Neural progenitor cell (in vitro differentiated cells): Measurements from ENCODE around the gene ASH1L. TPM values are rescaled to one million over a fixed set of nuclear protein-coding genes. Genes with fewer than 3 reads are reported as not detected.
"Not testable (repeated sequence)": the region's sequence is repeated elsewhere in the genome, so short reads cannot be mapped to it uniquely, and the experiment has no call there.

ENCODE experiments used
- DNase-seq: peaks from one replicate; pipeline ENCODE4 v3.0.0-alpha.2; 2016; ENCODE audit warnings: low spot score
- H2AFZ ChIP-seq: fragments of 200-600 bp; sonication (generic); replicated peaks from 2 replicates; pipeline ENCODE4 v1.6.1; 2016; ENCODE audit warnings: antibody characterized with exemption
- H3F3A ChIP-seq: fragments of 200-600 bp; sonication (generic); 2 replicates; pipeline ENCODE4 v1.6.1; 2016; ENCODE audit warnings: antibody characterized with exemption, low read depth
- H3K27ac ChIP-seq: fragments of 200-600 bp; sonication (generic); 2 replicates; pipeline ENCODE4 v1.5.1; 2016; ENCODE audit warnings: mild to moderate bottlenecking
- H3K27me3 ChIP-seq: fragments of 200-600 bp; sonication (generic); 2 replicates; pipeline ENCODE4 v1.6.1; 2016; ENCODE audit warnings: mild to moderate bottlenecking, moderate library complexity
- H3K36me3 ChIP-seq: fragments of 200-600 bp; sonication (generic); 2 replicates; pipeline ENCODE4 v1.5.1; 2016
- H3K4me1 ChIP-seq: fragments of 200-600 bp; sonication (generic); 2 replicates; pipeline ENCODE4 v1.6.1; 2016; ENCODE audit warnings: mixed run types
- H3K4me2 ChIP-seq: fragments of 200-600 bp; sonication (generic); 2 replicates; pipeline ENCODE4 v1.6.1; 2016
- H3K4me3 ChIP-seq: fragments of 200-600 bp; sonication (generic); 2 replicates; pipeline ENCODE4 v1.5.1; 2016
- H3K79me2 ChIP-seq: fragments of 200-600 bp; sonication (generic); 2 replicates; pipeline ENCODE4 v1.6.1; 2016; ENCODE audit warnings: low read depth
- H3K9ac ChIP-seq: fragments of 200-600 bp; sonication (generic); 2 replicates; pipeline ENCODE4 v1.6.1; 2016
- H3K9me3 ChIP-seq: fragments of 200-600 bp; sonication (generic); 2 replicates; pipeline ENCODE4 v1.5.1; 2016; ENCODE audit warnings: low read depth
- H4K20me1 ChIP-seq: fragments of 200-600 bp; sonication (generic); 2 replicates; pipeline ENCODE4 v1.6.1; 2016; ENCODE audit warnings: low read depth
- H3K27ac Mint-ChIP-seq: 3 replicates; pipeline ENCODE4 v1.8.0; 2021; ENCODE audit warnings: mixed read lengths
- H3K27me3 Mint-ChIP-seq: 2 replicates; pipeline ENCODE4 v1.8.0; 2022; ENCODE audit warnings: low read depth, mild to moderate bottlenecking, inconsistent platforms, moderate library complexity, mixed read lengths; ENCODE audit not compliant: insufficient read depth
- H3K36me3 Mint-ChIP-seq: 3 replicates; pipeline ENCODE4 v1.8.0; 2021; ENCODE audit warnings: mixed read lengths
- H3K4me1 Mint-ChIP-seq: 3 replicates; pipeline ENCODE4 v1.8.0; 2021; ENCODE audit warnings: mixed read lengths
- H3K4me3 Mint-ChIP-seq: 3 replicates; pipeline ENCODE4 v1.8.0; 2021; ENCODE audit warnings: mild to moderate bottlenecking, moderate library complexity, mixed read lengths
- H3K9me3 Mint-ChIP-seq: 3 replicates; pipeline ENCODE4 v1.8.0; 2020; ENCODE audit warnings: mixed read lengths
- EZH2 ChIP-seq: fragments of 200-600 bp; sonication (generic); IDR thresholded peaks from 2 replicates; pipeline ENCODE4 v1.6.1; 2017; ENCODE audit warnings: antibody characterized with exemption, mild to moderate bottlenecking, moderate library complexity
- EZH2phosphoT487 ChIP-seq: fragments of 200-600 bp; sonication (generic); IDR thresholded peaks from 2 replicates; pipeline ENCODE4 v1.6.1; 2017; ENCODE audit warnings: antibody characterized with exemption
- total RNA-seq: library from RNA; depleted of rRNA; stranded (reverse); fragments of >200 nt; gene quantifications from 2 replicates; pipeline ENCODE4 v1.2.3, GENCODE V29; 2015; ENCODE audit warnings: low replicate concordance
- TF ChIP-seq, protein P1 (sequence below): fragments of 200-600 bp; sonication (generic); IDR thresholded peaks from 2 replicates; pipeline ENCODE4 v1.5.1; 2017; ENCODE audit warnings: antibody characterized with exemption, mild to moderate bottlenecking

Gene ASH1L
- total RNA-seq, 1 donor from 2014 or later: 42.1 TPM

DNA sequence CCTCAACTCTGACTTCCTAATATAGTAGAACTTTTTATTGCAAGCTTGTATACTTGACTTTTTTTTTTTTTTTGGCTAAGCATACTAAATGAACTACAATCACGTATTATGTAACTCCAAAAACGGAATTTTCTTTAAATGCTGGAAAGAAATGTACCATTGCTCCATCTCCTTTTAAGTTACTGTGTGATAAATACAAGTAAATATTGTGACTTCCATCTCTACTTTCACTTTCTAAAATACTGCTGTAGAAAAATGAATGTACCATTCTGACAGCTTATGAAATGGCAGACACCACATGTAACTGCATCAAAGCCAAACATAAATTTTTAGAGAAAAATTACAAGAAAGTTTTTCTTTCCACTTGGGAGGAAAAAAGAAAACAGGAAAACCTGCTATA lies 54.7 kb downstream of the ASH1L start:
- Histone ChIP-seq H4K20me1 (peaks cover 23% of the 10 kb centered on the region), H3K36me3 (no peaks in the 10 kb centered on the region), H3K4me2 (no peak overlapping the region), H3K9me3 (no peaks in the 10 kb centered on the region), H2AFZ (no peak overlapping the region), H3K27ac (no peak overlapping the region), H3K4me3 (no peak overlapping the region), H3K27me3 (no peaks in the 10 kb centered on the region), H3K4me1 (no peaks in the 10 kb centered on the region), H3F3A (no peaks in the 10 kb centered on the region), H3K79me2 (peaks cover 87% of the 10 kb centered on the region), H3K9ac (no peak overlapping the region)
- no peak for TF ChIP-seq EZH2
- TF ChIP-seq, protein P1, sequence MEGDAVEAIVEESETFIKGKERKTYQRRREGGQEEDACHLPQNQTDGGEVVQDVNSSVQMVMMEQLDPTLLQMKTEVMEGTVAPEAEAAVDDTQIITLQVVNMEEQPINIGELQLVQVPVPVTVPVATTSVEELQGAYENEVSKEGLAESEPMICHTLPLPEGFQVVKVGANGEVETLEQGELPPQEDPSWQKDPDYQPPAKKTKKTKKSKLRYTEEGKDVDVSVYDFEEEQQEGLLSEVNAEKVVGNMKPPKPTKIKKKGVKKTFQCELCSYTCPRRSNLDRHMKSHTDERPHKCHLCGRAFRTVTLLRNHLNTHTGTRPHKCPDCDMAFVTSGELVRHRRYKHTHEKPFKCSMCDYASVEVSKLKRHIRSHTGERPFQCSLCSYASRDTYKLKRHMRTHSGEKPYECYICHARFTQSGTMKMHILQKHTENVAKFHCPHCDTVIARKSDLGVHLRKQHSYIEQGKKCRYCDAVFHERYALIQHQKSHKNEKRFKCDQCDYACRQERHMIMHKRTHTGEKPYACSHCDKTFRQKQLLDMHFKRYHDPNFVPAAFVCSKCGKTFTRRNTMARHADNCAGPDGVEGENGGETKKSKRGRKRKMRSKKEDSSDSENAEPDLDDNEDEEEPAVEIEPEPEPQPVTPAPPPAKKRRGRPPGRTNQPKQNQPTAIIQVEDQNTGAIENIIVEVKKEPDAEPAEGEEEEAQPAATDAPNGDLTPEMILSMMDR: no peak
- TF ChIP-seq EZH2phosphoT487: no peak
- Mint-ChIP-seq H3K4me3 (no peak overlapping the region), H3K27me3 (no peaks in the 10 kb centered on the region), H3K4me1 (no peaks in the 10 kb centered on the region), H3K9me3 (no peaks in the 10 kb centered on the region), H3K27ac (no peak overlapping the region), H3K36me3 (peaks cover 7% of the 10 kb centered on the region)
- no peak for DNase-seq

DNA sequence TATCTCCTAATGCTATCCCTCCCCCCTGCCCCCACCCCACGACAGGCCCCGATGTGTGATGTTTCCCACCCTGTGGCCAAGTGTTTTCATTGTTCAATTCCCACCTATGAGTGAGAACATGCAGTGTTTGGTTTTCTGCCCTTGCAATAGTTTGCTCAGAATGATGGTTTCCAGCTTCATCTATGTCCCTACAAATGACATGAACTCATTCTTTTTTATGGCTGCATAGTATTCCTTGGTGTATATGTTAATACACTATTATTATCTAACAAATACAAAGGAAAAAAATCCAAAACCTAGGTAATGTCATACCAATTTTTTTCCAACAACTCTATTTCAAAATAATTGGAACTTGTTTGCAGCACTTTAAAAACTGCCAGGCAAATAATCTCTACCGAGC lies 56.6 kb downstream of the ASH1L start:
- not testable (repeated sequence) for H3K27me3 ChIP-seq, H3K36me3 Mint-ChIP-seq

DNA sequence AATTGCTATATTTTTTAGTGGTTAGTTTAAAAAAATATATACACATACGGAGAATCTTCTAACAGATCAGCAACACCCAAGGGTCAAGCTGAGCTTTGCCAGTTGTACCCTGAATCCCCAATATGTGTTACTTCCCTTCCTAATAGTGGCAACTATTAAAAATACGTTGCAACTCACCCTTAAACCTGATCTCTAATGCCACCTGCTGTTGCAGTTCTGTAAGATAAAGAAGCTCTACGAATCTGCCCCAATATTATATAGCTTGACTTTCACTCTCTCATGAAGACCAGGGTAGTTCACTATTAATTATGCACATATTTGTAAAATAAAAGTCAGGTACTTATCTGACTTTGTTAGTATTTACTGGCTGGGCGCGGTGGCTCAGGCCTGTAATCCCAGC lies 58.4 kb downstream of the ASH1L start:
- no peak overlapping the region for H3K4me3 Mint-ChIP-seq
- no peaks in the 10 kb centered on the region for H3K9me3 Mint-ChIP-seq
- Histone ChIP-seq H3K36me3 (no peaks in the 10 kb centered on the region), H3K27ac (no peak overlapping the region), H2AFZ (no peak overlapping the region), H3F3A (no peaks in the 10 kb centered on the region), H3K4me1 (no peaks in the 10 kb centered on the region), H3K4me3 (no peak overlapping the region), H3K79me2 (peaks cover 84% of the 10 kb centered on the region), H4K20me1 (peaks cover 37% of the 10 kb centered on the region), H3K9ac (no peak overlapping the region), H3K27me3 (no peaks in the 10 kb centered on the region), H3K4me2 (no peak overlapping the region), H3K9me3 (no peaks in the 10 kb centered on the region)
- no peak for DNase-seq
- no peaks in the 10 kb centered on the region for H3K27me3 Mint-ChIP-seq
- peaks cover 3% of the 10 kb centered on the region for H3K36me3 Mint-ChIP-seq
- no peak overlapping the region for H3K27ac Mint-ChIP-seq
- TF ChIP-seq, protein P1: no peak
- TF ChIP-seq EZH2phosphoT487: no peak
- H3K4me1 Mint-ChIP-seq: peaks cover 11% of the 10 kb centered on the region

More for the DNA sequence above, 56.6 kb downstream of the ASH1L start:
- not testable (repeated sequence) for H3K4me2 ChIP-seq, H3K9ac ChIP-seq, H3K27me3 Mint-ChIP-seq, DNase-seq, H3K27ac ChIP-seq, H2AFZ ChIP-seq, H3K4me1 ChIP-seq, H3K4me1 Mint-ChIP-seq, H3K9me3 Mint-ChIP-seq, H3K9me3 ChIP-seq, H3K27ac Mint-ChIP-seq, H3K36me3 ChIP-seq, H3F3A ChIP-seq, H3K4me3 Mint-ChIP-seq, H3K4me3 ChIP-seq
- H4K20me1 ChIP-seq: peaks cover 24% of the 10 kb centered on the region
- H3K79me2 ChIP-seq: peaks cover 86% of the 10 kb centered on the region

DNA sequence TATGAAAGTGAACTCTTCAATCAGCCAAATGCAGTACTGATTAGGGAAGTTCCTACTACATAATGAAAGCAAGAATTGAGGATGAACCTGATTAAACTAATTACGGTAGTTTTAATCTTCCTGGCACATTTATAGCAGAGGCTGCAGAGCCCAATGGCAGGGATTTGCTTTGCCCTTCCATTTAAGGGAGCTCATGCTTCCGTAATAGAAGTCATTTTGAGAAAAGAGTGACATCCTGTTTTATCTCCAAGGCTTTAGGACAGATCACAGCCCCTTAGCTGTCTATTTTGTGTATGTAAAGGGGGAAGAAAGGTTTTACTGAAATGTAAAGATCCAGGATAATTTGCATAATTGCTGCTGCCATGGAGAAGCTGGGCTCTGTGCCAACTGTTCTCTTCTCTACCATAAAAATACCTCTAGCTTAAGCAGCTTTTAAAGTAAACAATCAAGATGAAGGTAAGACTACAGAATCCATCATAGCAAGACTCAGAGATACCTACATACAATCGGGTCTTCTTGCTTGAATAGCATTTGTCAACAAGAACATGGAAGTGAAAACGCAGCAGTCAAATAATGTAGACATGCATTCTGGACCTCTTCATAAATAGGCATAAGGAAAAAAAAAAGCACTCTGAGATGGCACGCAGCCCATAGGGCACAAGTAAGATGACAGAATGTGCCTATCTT lies 62.5 kb downstream of the ASH1L start:
- Mint-ChIP-seq H3K9me3 (no peaks in the 10 kb centered on the region), H3K36me3 (peaks cover 4% of the 10 kb centered on the region), H3K4me3 (no peak overlapping the region), H3K27ac (no peak overlapping the region), H3K27me3 (no peaks in the 10 kb centered on the region), H3K4me1 (peaks cover 11% of the 10 kb centered on the region)
- no peaks in the 10 kb centered on the region for H3K4me1 ChIP-seq
- no peaks in the 10 kb centered on the region for H3K9me3 ChIP-seq
- no peaks in the 10 kb centered on the region for H3K27me3 ChIP-seq
- H3K27ac ChIP-seq: no peak overlapping the region
- H3K79me2 ChIP-seq: peaks cover 71% of the 10 kb centered on the region
- H3K4me2 ChIP-seq: no peak overlapping the region
- DNase-seq: no peak
- no peak overlapping the region for H3K9ac ChIP-seq
- TF ChIP-seq EZH2 (no peak), EZH2phosphoT487 (no peak)
- no peaks in the 10 kb centered on the region for H3F3A ChIP-seq
- H2AFZ ChIP-seq: no peak overlapping the region
- no peak overlapping the region for H3K4me3 ChIP-seq
- peaks cover 38% of the 10 kb centered on the region for H4K20me1 ChIP-seq
- no peaks in the 10 kb centered on the region for H3K36me3 ChIP-seq
